Activated CD4-positive, alpha-beta T cell treated with anti-CD3 and anti-CD28 coated beads, Interleukin-2, amount 10 ng/mL, durations not matched to agents 24 days and 14 days (primary cell): ENCODE results near the gene CDC25A. TPM values are rescaled to one million over a fixed set of nuclear protein-coding genes. Genes with fewer than 3 reads are reported as not detected.
A peak's percentile ranks its signal among the peaks of the same experiment; 100 is the strongest.
"Not testable (repeated sequence)": the region's sequence is repeated elsewhere in the genome, so short reads cannot be mapped to it uniquely, and the experiment has no call there.

Experiments
- DNase-seq: peaks from one replicate; pipeline ENCODE4 v3.0.0; 2022
- H3K27ac Mint-ChIP-seq: one replicate; pipeline ENCODE4 v1.8.0; 2022; ENCODE audit warnings: mild to moderate bottlenecking, mixed read lengths
- H3K27me3 Mint-ChIP-seq: one replicate; pipeline ENCODE4 v1.8.0; 2022; ENCODE audit warnings: mixed read lengths
- H3K36me3 Mint-ChIP-seq: one replicate; pipeline ENCODE4 v1.8.0; 2022; ENCODE audit warnings: low read depth, mild to moderate bottlenecking, mixed read lengths
- H3K4me1 Mint-ChIP-seq: one replicate; pipeline ENCODE4 v1.8.0; 2021; ENCODE audit warnings: mixed read lengths
- H3K4me3 Mint-ChIP-seq: one replicate; pipeline ENCODE4 v1.8.0; 2022; ENCODE audit warnings: mild to moderate bottlenecking, moderate library complexity, mixed read lengths
- H3K9me3 Mint-ChIP-seq: one replicate; pipeline ENCODE4 v1.8.0; 2021; ENCODE audit warnings: mixed read lengths
- intact Hi-C: fragments of 100-400 bp; cut with micrococcal nuclease; formaldehyde crosslinking; loops from one replicate; pipeline ENCODE4 v1.15.1; 2023
- total RNA-seq: library from RNA; stranded (reverse); gene quantifications from 2 replicates; pipeline ENCODE4 v1.2.3, GENCODE V29; 2022

The CDC25A gene
- total RNA-seq, 1 donor from 2014 or later, result 60.2 TPM

DNA sequence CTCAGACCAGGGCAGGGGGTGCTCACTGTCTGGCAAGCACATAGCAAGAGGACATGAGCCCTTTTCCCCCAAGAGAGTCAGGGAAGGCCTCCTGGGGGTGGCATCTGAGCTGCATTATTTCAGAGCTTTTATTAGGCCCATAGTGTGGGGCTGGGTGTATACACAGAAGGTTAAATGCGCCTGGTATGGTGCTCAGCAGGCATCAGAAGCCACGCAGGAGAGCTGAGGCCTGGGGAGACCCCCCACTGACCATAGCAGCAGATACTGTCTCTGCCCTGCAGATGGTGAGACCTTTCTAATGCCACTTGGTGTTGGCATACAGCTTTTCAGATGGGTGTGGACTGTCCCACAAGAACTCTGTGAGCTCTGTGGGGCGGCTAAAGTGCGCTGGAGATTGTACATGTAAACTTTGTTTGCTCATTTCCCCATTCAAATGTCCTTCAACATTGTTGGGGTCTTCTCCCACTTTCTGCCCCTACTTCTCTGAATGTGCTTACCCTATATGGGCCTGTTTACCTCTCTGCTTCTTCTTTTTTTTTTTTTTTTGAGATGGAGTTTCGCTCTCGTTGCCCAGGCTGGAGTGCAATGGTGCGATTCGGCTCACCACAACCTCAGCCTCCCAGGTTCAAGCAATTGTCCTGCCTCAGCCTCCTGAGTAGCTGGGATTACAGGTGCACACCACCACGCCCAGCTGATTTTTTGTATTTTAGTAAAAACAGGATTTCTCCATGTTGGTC is 62.2 kb downstream of the CDC25A start:
- no peaks in the 10 kb centered on the region for H3K9me3 Mint-ChIP-seq
- H3K27ac Mint-ChIP-seq, result no peak overlapping the region
- H3K4me1 Mint-ChIP-seq, result peaks cover 3% of the 10 kb centered on the region
- intact Hi-C loops, result no loop called here
- H3K4me3 Mint-ChIP-seq, result no peak overlapping the region
- H3K36me3 Mint-ChIP-seq, result no peaks in the 10 kb centered on the region
- DNase-seq, result no peak
- no peaks in the 10 kb centered on the region for H3K27me3 Mint-ChIP-seq

- DNase-seq, result no peak
- no peaks in the 10 kb centered on the region for H3K9me3 Mint-ChIP-seq
- H3K27me3 Mint-ChIP-seq, result no peaks in the 10 kb centered on the region
- intact Hi-C loops, result no loop called here
- no peak overlapping the region for H3K4me3 Mint-ChIP-seq
- H3K36me3 Mint-ChIP-seq, result no peaks in the 10 kb centered on the region
- H3K27ac Mint-ChIP-seq, result no peak overlapping the region
- peaks cover 3% of the 10 kb centered on the region for H3K4me1 Mint-ChIP-seq
These were observed 63.1 kb downstream of the CDC25A start for GRCh38 chr3:48125013-48125705.

DNA sequence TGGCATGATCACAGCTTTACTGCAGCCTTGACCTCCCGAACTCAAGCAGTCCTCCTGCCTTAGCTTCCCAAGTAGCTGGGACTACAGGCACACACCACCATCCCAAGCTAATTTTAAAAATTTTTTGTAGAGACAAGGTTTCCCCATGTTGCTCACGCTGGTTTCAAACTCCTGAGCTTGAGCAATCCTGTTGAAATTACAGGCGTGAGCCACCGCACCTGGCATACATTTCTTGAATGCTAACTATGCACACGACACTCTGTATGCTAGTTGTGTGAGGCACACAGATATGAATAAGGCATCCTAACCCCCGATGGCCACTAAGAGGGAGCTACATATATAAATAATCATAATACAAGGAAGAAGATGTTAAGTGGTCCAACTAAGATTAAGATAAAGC is 64.9 kb downstream of the CDC25A start:
- Mint-ChIP-seq H3K9me3 (no peaks in the 10 kb centered on the region), H3K4me1 (peaks cover 3% of the 10 kb centered on the region), H3K27ac (no peak overlapping the region), H3K36me3 (no peaks in the 10 kb centered on the region), H3K4me3 (no peak overlapping the region), H3K27me3 (no peaks in the 10 kb centered on the region)
- intact Hi-C loops, result no loop called here
- no peak for DNase-seq

GRCh38 chr3:48122504-48122903 is 65.7 kb downstream of the CDC25A start:
- Mint-ChIP-seq H3K36me3 (no peaks in the 10 kb centered on the region), H3K27me3 (no peaks in the 10 kb centered on the region), H3K9me3 (no peaks in the 10 kb centered on the region), H3K4me1 (peaks cover 5% of the 10 kb centered on the region), H3K4me3 (no peak overlapping the region), H3K27ac (no peak overlapping the region)
- DNase-seq, result no peak
- intact Hi-C loops, result no loop called here

DNA sequence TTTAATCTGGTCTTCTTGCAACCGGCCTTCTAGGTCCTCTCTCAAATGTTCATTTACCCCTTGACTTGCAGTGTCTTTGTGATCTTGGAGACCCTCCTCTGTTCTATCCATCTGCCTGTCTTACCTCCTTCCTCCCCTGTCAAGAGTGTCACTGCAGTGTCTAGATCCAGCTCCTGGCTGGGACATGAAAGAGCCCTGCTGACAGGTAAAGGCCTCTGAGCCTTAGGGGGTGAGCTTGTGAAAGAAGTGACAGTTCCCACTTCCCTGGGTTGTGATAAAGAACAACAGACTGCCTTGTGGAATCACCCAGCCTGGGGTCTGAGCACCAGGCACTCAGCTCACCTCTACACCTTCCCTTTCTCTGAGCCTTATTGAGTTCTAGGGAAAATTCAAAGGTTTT is 68.0 kb downstream of the CDC25A start:
- no peaks in the 10 kb centered on the region for H3K9me3 Mint-ChIP-seq
- H3K27ac Mint-ChIP-seq, result no peak overlapping the region
- intact Hi-C loops, result no loop called here
- H3K4me1 Mint-ChIP-seq, result peaks cover 3% of the 10 kb centered on the region
- H3K4me3 Mint-ChIP-seq, result no peak overlapping the region
- no peak for DNase-seq
- no peaks in the 10 kb centered on the region for H3K27me3 Mint-ChIP-seq
- H3K36me3 Mint-ChIP-seq, result no peaks in the 10 kb centered on the region

- Mint-ChIP-seq H3K9me3 (no peaks in the 10 kb centered on the region), H3K27ac (no peak overlapping the region), H3K36me3 (no peaks in the 10 kb centered on the region), H3K4me3 (no peak overlapping the region), H3K27me3 (no peaks in the 10 kb centered on the region), H3K4me1 (peaks cover 4% of the 10 kb centered on the region)
- DNase-seq, result no peak
- intact Hi-C loops, result no loop called here
These were observed 68.6 kb downstream of the CDC25A start for GRCh38 chr3:48119505-48120193.

DNA sequence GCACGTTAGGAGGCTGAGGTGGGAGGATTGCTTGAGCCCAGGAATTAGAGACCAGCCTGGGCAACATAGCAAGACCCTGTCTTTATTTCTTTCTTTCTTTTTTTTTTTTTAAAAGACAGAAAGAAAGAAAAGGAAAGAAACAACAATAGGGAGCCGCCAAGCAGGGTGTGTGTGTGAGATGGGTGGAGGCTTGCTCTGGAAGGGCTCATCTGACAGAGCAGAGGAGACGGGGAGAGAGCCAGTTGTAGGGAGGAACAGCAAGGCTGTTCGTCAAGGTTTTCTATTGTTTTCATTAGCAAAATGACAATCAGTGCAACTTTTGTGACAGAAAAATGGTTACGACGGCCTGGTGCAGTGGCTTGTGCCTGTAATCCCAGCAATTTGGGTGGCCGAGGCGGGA is 69.3 kb downstream of the CDC25A start:
- H3K9me3 Mint-ChIP-seq, result no peaks in the 10 kb centered on the region
- H3K27ac Mint-ChIP-seq, result no peak overlapping the region
- H3K36me3 Mint-ChIP-seq, result no peaks in the 10 kb centered on the region
- intact Hi-C loops, result no loop called here
- no peak overlapping the region for H3K4me3 Mint-ChIP-seq
- H3K27me3 Mint-ChIP-seq, result no peaks in the 10 kb centered on the region
- H3K4me1 Mint-ChIP-seq, result peaks cover 4% of the 10 kb centered on the region
- no peak for DNase-seq

- H3K36me3 Mint-ChIP-seq, result no peaks in the 10 kb centered on the region
- H3K4me3 Mint-ChIP-seq, result no peak overlapping the region
- no peaks in the 10 kb centered on the region for H3K27me3 Mint-ChIP-seq
- DNase-seq, result no peak
- peak overlapping the region; percentile 15 for H3K27ac Mint-ChIP-seq
- no peaks in the 10 kb centered on the region for H3K9me3 Mint-ChIP-seq
- intact Hi-C loops, result no loop called here
- H3K4me1 Mint-ChIP-seq, result peaks cover 4% of the 10 kb centered on the region
These were observed 69.9 kb downstream of the CDC25A start for GRCh38 chr3:48118322-48118721.

DNA sequence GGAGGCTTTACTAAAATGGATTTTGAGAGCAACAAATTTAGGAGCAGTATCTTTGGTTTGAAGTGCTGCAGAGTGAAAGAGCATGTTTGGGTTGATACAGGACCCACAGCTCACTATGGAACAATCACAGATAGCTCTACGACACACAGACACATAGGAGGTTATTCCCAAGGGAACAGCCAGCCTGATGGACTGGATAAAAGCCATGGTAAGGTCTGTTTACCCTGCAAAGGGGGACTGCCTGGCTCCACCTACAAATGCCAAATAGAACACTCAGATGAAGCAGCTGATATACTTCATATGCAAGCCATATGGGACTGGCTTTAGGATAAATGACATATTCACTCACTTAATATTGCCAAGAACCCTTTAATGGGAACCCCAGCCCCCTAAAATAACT is 75.4 kb downstream of the CDC25A start:
- Mint-ChIP-seq H3K27me3 (no peaks in the 10 kb centered on the region), H3K4me3 (peak overlapping the region; percentile 6), H3K36me3 (no peaks in the 10 kb centered on the region), H3K4me1 (peaks cover 12% of the 10 kb centered on the region), H3K27ac (peak overlapping the region; percentile 35), H3K9me3 (no peaks in the 10 kb centered on the region)
- DNase-seq, result no peak
- intact Hi-C loops, result loop anchor here (1.0 kb wide), 2 partner anchors 24 to 71 kb away; no protein-coding TSS in a partner anchor

DNA sequence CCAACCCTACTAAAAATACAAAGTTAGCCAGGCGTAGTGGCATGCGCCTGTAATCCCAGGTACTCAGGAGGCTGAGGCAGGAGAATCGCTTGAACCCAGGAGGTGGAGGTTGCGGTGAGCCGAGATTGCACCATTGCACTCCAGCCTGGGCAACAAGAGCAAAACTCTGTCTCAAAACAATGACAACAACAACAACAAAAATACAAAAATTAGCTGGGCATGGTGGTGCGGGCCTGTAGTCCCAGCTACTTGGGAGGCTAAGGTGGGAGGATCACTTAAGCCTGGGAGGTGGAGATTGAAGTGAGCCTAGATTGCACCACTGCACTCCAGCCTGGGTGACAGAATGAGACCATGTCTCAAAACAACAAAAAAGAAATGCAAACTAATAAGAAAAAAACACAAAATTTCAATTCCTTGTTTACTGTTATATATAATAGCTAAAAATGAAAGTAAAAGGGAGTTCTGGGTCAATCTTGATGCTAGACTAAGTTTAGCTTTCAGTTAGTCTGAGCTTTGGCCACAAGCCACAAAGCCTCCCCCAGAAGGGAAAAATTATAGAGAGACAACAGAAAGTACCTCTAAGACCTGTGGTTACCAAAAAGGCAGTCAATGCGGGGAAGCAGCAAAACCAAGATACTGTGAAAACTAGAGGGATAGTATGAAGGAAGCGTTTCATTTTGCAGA is 76.0 kb downstream of the CDC25A start:
- DNase-seq, result peak; percentile 92
- H3K27me3 Mint-ChIP-seq, H3K9me3 Mint-ChIP-seq, H3K36me3 Mint-ChIP-seq: not testable (repeated sequence)
- H3K27ac Mint-ChIP-seq, result peak overlapping the region; percentile 39
- peaks cover 14% of the 10 kb centered on the region for H3K4me1 Mint-ChIP-seq
- peak overlapping the region; percentile 6 for H3K4me3 Mint-ChIP-seq
- intact Hi-C loops, result loop anchor here (1.0 kb wide), 2 partner anchors 23 to 70 kb away; no protein-coding TSS in a partner anchor

DNA sequence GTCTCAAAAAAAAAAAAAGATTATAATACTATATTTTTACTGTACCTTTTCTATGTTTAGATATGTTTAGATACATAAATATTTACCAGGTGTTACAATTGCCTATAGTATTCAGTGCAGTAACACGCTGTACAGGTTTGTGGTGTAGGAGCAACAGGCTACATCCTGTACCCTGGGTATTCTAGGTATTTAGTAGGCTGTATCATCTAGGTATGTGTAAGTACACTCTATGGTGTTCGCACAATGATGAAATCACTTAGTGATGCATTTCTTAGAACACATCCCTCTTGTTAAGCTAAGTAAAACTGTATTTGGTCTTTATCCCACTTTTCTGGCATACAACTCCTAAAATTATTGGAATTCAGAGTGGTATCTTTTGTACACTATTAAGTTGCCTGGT is 77.8 kb downstream of the CDC25A start:
- H3K4me3 Mint-ChIP-seq, result no peak overlapping the region
- no peak for DNase-seq
- intact Hi-C loops, result no loop called here
- H3K27ac Mint-ChIP-seq, result no peak overlapping the region
- peaks cover 14% of the 10 kb centered on the region for H3K4me1 Mint-ChIP-seq
- H3K9me3 Mint-ChIP-seq, result no peaks in the 10 kb centered on the region
- H3K27me3 Mint-ChIP-seq, result peaks cover 2% of the 10 kb centered on the region
- no peaks in the 10 kb centered on the region for H3K36me3 Mint-ChIP-seq

GRCh38 chr3:48107227-48107626 is 81.0 kb downstream of the CDC25A start:
- Mint-ChIP-seq H3K9me3 (no peaks in the 10 kb centered on the region), H3K4me3 (no peak overlapping the region), H3K4me1 (peaks cover 4% of the 10 kb centered on the region), H3K36me3 (no peaks in the 10 kb centered on the region), H3K27me3 (peaks cover 10% of the 10 kb centered on the region), H3K27ac (no peak overlapping the region)
- intact Hi-C loops, result no loop called here
- DNase-seq, result no peak
